RWPE2 (cell line): Measurements from ENCODE around the gene TNFAIP1.

ENCODE experiments used
- ATAC-seq: fragments of 200-7000 bp; cut with Tn5 transposase; 3 replicates; pipeline ENCODE4 v1.9.1; 2021; ENCODE audit warnings: low read depth
- DNase-seq: peaks from one replicate; pipeline ENCODE4 v3.0.0-alpha.2; 2020; ENCODE audit warnings: low spot score
- H3K27ac ChIP-seq: fragments of 450-650 bp; 2 replicates; pipeline ENCODE4 v1.5.1; 2017; ENCODE audit warnings: mild to moderate bottlenecking; ENCODE audit not compliant: poor library complexity, severe bottlenecking
- H3K27me3 ChIP-seq: fragments of 250-450 bp; sonication (Bioruptor Pico); 2 replicates; pipeline ENCODE4 v1.5.1; 2021; ENCODE audit warnings: mild to moderate bottlenecking, moderate library complexity; ENCODE audit not compliant: insufficient read depth, poor library complexity, severe bottlenecking
- H3K36me3 ChIP-seq: fragments of 250-450 bp; sonication (Bioruptor Pico); 2 replicates; pipeline ENCODE4 v1.5.1; 2020; ENCODE audit warnings: low read depth, mild to moderate bottlenecking, moderate library complexity
- H3K4me1 ChIP-seq: fragments of 250-450 bp; sonication (Bioruptor Pico); 2 replicates; pipeline ENCODE4 v1.5.1; 2021; ENCODE audit warnings: mild to moderate bottlenecking, moderate library complexity; ENCODE audit not compliant: insufficient read depth, poor library complexity, severe bottlenecking
- H3K4me3 ChIP-seq: fragments of 250-450 bp; sonication (Bioruptor Pico); 2 replicates; pipeline ENCODE4 v1.5.1; 2021; ENCODE audit warnings: mild to moderate bottlenecking, moderate library complexity; ENCODE audit not compliant: severe bottlenecking
- H3K9me3 ChIP-seq: fragments of 250-450 bp; sonication (Bioruptor Pico); 2 replicates; pipeline ENCODE4 v1.5.1; 2021; ENCODE audit warnings: mild to moderate bottlenecking, moderate library complexity; ENCODE audit not compliant: severe bottlenecking
- TF ChIP-seq, protein P1 (sequence below): fragments of 450-650 bp; IDR thresholded peaks from one replicate; pipeline ENCODE4 v1.5.1; 2017; ENCODE audit warnings: mild to moderate bottlenecking, moderate library complexity; ENCODE audit not compliant: poor library complexity, severe bottlenecking

TNFAIP1 gene

DNA sequence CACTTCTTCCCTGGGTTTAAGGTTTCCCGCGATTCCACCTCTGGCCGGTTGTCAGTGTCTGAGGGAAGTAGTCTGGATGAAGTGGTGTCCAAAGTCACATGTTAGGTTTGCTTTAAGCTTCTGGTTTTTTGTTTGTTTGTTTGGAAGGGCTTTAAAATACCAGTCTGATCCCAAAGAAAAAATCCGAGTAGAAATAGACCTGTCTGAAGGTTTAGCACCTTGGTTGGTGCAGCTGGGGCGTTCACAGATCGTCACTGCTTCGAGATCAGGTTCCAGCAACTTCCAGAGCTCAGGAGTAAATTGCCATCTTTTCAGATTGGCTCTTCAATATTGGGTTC lies 16.0 kb upstream of the TNFAIP1 start:
- Histone ChIP-seq H3K27ac (peak overlapping the region; percentile 64), H3K36me3 (peaks cover 28% of the 10 kb centered on the region), H3K4me3 (peak overlapping the region; percentile 53), H3K4me1 (no peaks in the 10 kb centered on the region), H3K9me3 (no peaks in the 10 kb centered on the region), H3K27me3 (no peaks in the 10 kb centered on the region)
- ATAC-seq (no peak; the same call in 2 of the 3 replicates), DNase-seq (no peak)
- TF ChIP-seq, protein P1, sequence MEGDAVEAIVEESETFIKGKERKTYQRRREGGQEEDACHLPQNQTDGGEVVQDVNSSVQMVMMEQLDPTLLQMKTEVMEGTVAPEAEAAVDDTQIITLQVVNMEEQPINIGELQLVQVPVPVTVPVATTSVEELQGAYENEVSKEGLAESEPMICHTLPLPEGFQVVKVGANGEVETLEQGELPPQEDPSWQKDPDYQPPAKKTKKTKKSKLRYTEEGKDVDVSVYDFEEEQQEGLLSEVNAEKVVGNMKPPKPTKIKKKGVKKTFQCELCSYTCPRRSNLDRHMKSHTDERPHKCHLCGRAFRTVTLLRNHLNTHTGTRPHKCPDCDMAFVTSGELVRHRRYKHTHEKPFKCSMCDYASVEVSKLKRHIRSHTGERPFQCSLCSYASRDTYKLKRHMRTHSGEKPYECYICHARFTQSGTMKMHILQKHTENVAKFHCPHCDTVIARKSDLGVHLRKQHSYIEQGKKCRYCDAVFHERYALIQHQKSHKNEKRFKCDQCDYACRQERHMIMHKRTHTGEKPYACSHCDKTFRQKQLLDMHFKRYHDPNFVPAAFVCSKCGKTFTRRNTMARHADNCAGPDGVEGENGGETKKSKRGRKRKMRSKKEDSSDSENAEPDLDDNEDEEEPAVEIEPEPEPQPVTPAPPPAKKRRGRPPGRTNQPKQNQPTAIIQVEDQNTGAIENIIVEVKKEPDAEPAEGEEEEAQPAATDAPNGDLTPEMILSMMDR = no peak

DNA sequence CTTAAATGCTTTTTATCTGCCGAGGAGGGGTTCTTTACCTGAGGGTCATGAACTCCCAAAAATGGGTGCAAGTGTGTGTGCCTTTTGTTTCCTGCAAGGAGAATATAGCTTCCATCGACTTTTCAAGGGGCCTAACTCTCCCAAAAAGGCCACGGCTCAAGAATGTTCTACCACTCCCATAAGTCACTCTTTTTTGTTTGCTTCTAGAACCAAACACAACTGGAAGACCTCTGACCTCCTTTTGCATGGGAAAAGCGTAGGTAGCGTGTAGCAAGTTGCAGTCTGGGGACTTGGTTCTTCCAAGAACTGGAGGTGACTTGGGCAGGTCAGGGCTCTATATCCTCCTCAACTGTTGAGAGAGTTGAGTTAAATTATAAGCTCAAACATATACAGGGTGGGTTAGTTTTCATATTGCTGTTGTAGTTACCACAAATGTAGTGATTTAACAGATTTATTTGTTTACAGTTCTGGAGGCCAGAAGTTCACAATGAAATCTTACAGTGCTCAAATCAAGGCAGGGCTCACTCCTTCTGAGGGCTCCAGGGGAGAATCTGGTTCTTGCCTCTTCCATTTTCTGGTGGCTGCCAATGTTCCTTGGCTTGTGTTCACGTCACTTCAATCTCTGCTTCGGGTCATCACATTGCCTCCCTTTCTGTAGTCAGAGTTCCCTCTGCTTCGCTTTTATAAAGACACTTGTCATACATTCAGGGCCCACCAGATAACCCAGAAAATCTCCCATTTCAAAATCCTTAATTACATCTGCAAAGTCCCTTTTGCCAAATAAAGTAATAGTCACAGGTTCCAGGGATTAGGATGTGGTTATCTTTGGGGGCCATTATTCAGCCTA lies 15.1 kb upstream of the TNFAIP1 start:
- Histone ChIP-seq H3K27ac (peak overlapping the region; percentile 64), H3K9me3 (no peaks in the 10 kb centered on the region), H3K4me3 (peak overlapping the region; percentile 53), H3K4me1 (no peaks in the 10 kb centered on the region), H3K27me3 (no peaks in the 10 kb centered on the region), H3K36me3 (peaks cover 36% of the 10 kb centered on the region)
- ATAC-seq (no peak), DNase-seq (no peak)
- TF ChIP-seq, protein P1 = no peak

DNA sequence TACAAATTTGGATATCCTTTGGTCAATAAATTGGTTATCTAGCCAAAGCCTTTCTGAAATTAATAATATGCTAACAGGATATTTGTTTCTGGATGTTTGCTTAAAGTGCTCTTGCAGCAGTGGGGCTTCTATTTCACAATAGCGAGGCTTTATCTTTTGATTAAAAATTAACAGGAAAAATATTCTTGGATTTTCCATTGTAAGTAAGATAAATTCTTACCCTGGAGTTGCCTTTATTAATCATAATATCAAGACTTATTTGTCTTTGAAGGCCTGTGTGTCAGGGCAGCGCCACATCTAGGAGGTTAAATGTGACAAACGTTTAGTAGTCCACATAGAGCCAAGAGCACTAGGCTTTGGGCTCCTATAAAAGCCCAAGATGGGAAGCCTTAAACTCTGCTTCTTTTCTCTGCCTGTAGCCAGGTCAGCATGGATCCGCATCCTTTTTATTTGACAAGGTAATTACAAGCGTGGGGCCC lies 11.3 kb upstream of the TNFAIP1 start:
- DNase-seq (no peak), ATAC-seq (no peak)
- H3K4me3 ChIP-seq = no peak overlapping the region
- TF ChIP-seq, protein P1 = no peak
- H3K36me3 ChIP-seq = peaks cover 68% of the 10 kb centered on the region
- H3K9me3 ChIP-seq = no peaks in the 10 kb centered on the region
- H3K4me1 ChIP-seq = no peaks in the 10 kb centered on the region
- no peak overlapping the region for H3K27ac ChIP-seq
- no peaks in the 10 kb centered on the region for H3K27me3 ChIP-seq

DNA sequence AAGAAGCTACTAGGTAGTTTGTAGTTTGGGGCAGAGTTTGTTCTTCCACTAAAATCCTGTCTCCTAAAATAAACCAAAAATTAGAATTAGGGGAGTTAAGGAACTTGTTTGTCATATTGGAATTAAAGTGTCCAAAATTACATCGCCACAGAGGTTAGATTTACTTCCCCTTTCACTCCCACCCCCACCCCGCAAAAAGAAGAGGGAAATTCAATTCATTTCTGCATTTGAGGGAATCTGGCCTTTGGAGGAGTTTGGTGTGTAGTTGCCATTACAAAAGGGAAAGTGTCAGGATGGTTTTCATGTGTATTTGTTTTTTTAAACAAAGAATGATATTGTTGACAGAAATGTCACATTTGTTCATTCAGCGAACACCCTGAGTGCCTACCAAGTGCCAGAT lies 10.8 kb upstream of the TNFAIP1 start:
- TF ChIP-seq, protein P1 = no peak
- no peaks in the 10 kb centered on the region for H3K9me3 ChIP-seq
- no peak overlapping the region for H3K27ac ChIP-seq
- DNase-seq (no peak), ATAC-seq (no peak)
- peaks cover 72% of the 10 kb centered on the region for H3K36me3 ChIP-seq
- no peak overlapping the region for H3K4me3 ChIP-seq
- no peaks in the 10 kb centered on the region for H3K27me3 ChIP-seq
- no peaks in the 10 kb centered on the region for H3K4me1 ChIP-seq

DNA sequence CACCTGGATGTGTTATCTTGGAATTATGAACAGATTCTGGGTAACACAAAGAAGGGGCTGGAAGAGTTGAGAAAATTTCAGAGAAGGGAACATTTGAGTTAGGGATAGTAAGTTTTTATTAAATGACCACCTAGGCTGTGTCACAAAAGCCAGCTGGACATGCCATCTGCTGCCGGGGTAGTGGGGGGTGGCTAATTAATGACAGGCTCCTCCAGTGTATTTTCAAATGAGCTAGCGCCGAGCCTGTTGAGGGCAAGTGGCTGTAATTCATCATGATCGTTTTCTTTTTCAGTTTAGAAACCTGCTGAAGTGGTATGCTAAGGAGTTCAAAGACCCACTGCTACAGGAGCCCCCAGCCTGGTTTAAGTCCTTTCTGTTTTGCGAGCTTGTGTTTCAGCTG lies 10.3 kb upstream of the TNFAIP1 start:
- H3K36me3 ChIP-seq = peaks cover 72% of the 10 kb centered on the region

More for the DNA sequence above, 10.3 kb upstream of the TNFAIP1 start:
- TF ChIP-seq, protein P1 = no peak
- no peaks in the 10 kb centered on the region for H3K27me3 ChIP-seq
- no peaks in the 10 kb centered on the region for H3K4me1 ChIP-seq
- DNase-seq = no peak
- no peak for ATAC-seq
- H3K9me3 ChIP-seq = no peaks in the 10 kb centered on the region
- no peak overlapping the region for H3K27ac ChIP-seq
- no peak overlapping the region for H3K4me3 ChIP-seq
